ENCODE results near the gene RCSD1.

GRCh38 chr1:167678422-167678821 lies 48.4 kb downstream of the RCSD1 start:
- TF ChIP-seq POLR2A (IDR thresholded peaks at IDR 0.05; ENCODE audit: extremely low read depth, insufficient read length), result no peak
- no peak for TF ChIP-seq CTCF (IDR thresholded peaks at IDR 0.05; ENCODE audit: low read depth, low read length)
- no peak for TF ChIP-seq MYC (IDR thresholded peaks at IDR 0.05; ENCODE audit: low read depth, low read length)
- no peak for TF ChIP-seq MAX (IDR thresholded peaks at IDR 0.05; ENCODE audit: low read depth, low read length)

Measured in NB4 (cell line).